Suprapubic skin (tissue), 4 donors: Measurements from ENCODE around the gene TSKS.

Experiments used
- CTCF ChIP-seq, 2 donors: fragments of 200-600 bp in 1 of 2; fragments of 450-650 bp in 1 of 2; sonication (generic) in 1 of 2; IDR thresholded peaks; one replicate each; pipeline ENCODE4 v1.5.1; 2016 to 2019; ENCODE audit warnings: antibody characterized with exemption in 2 of 2, mild to moderate bottlenecking in 1 of 2, moderate library complexity in 1 of 2
- EP300 ChIP-seq: sonication (generic); formaldehyde crosslinking; IDR thresholded peaks from one replicate; pipeline ENCODE4 v1.6.1; 2017; ENCODE audit warnings: antibody characterized with exemption
- POLR2A ChIP-seq, 2 donors: fragments of 450-650 bp; IDR thresholded peaks; one replicate each; pipeline ENCODE4 v1.6.1; 2017; ENCODE audit warnings: antibody characterized with exemption in 2 of 2, mild to moderate bottlenecking in 2 of 2, moderate library complexity in 2 of 2
- POLR2AphosphoS5 ChIP-seq, 3 donors: sonication (generic); formaldehyde crosslinking; IDR thresholded peaks; one replicate each; pipeline ENCODE4 v1.6.1; 2017; ENCODE audit warnings: antibody characterized with exemption in 3 of 3

- TF ChIP-seq CTCF (IDR thresholded peaks at IDR 0.05), result no peak
- TF ChIP-seq POLR2A (IDR thresholded peaks at IDR 0.05), result no peak
- no peak for TF ChIP-seq POLR2AphosphoS5 (IDR thresholded peaks at IDR 0.05)
- no peak for TF ChIP-seq EP300
These were observed 11.9 kb upstream of the TSKS start for GRCh38 chr19:49774969-49775368.
